Testis (tissue), 3 donors: ENCODE measurements around the gene CCNO. TPM values are rescaled to one million over a fixed set of nuclear protein-coding genes. Genes with fewer than 3 reads are reported as not detected.
A peak's percentile ranks its signal among the peaks of the same experiment; 100 is the strongest.

ENCODE experiments used
- DNase-seq: peaks from one replicate; pipeline ENCODE4 v3.0.0-alpha.2; 2019
- H3K27ac ChIP-seq, 2 donors: fragments of 200-600 bp; sonication (generic); one replicate each; pipeline ENCODE4 v1.5.1; 2019
- H3K27me3 ChIP-seq: fragments of 200-600 bp; sonication (generic); one replicate; pipeline ENCODE4 v1.5.1; 2019
- H3K36me3 ChIP-seq: fragments of 200-600 bp; sonication (generic); one replicate; pipeline ENCODE4 v1.5.1; 2017; ENCODE audit warnings: low read depth; ENCODE audit errors: missing control alignments
- H3K4me1 ChIP-seq: fragments of 200-600 bp; sonication (generic); one replicate; pipeline ENCODE4 v1.5.1; 2019
- H3K4me3 ChIP-seq, 2 donors: fragments of 200-600 bp; sonication (generic); one replicate each; pipeline ENCODE4 v1.5.1; 2017 to 2019
- H3K9me3 ChIP-seq: fragments of 200-600 bp; sonication (generic); one replicate; pipeline ENCODE4 v1.5.1; 2017
- POLR2A ChIP-seq: fragments of 450-650 bp; IDR thresholded peaks from one replicate; pipeline ENCODE4 v1.6.1; 2017; ENCODE audit warnings: antibody characterized with exemption, mild to moderate bottlenecking, moderate library complexity
- WGBS, 2 donors: methylation state at CpG; one replicate each; pipeline ENCODE4 v1.1.5; 2018; 5-methylcytosine and 5-hydroxymethylcytosine counted together
- intact Hi-C: fragments of 100-400 bp; cut with DNase I; formaldehyde crosslinking; loops from one replicate; pipeline ENCODE4 v1.15.1; 2023; ENCODE audit warnings: low total_unique reads
- polyA plus RNA-seq: library from polyadenylated mRNA; stranded (reverse); fragments of 350-450 nt; fragmentation: Illumina TruSeq; extraction: RNeasy Lipid Tissue Mini Kit (QIAGEN cat#74804); gene quantifications from one replicate; pipeline ENCODE4 v1.2.3, GENCODE V29; 2014; ENCODE audit warnings: low read depth, low replicate concordance; ENCODE audit not compliant: insufficient read depth
- total RNA-seq, 2 donors: library from RNA; depleted of rRNA; stranded (reverse); fragments of >200 nt; gene quantifications; one replicate each; pipeline ENCODE4 v1.2.3, GENCODE V29; 2016
- TF ChIP-seq, protein P1 (sequence below), 3 experiments: fragments of 450-650 bp in 2 of 3; fragments of 200-600 bp in 1 of 3; sonication (generic) in 1 of 3; IDR thresholded peaks; one replicate each; pipeline ENCODE4 v1.5.1; 2016 to 2019; ENCODE audit warnings: antibody characterized with exemption in 3 of 3, mild to moderate bottlenecking in 2 of 3, moderate library complexity in 1 of 3

CCNO gene
- total and polyA plus RNA-seq, 3 donors from 2014 or later = 13.8 to 19.9 (median 14.4) TPM

DNA sequence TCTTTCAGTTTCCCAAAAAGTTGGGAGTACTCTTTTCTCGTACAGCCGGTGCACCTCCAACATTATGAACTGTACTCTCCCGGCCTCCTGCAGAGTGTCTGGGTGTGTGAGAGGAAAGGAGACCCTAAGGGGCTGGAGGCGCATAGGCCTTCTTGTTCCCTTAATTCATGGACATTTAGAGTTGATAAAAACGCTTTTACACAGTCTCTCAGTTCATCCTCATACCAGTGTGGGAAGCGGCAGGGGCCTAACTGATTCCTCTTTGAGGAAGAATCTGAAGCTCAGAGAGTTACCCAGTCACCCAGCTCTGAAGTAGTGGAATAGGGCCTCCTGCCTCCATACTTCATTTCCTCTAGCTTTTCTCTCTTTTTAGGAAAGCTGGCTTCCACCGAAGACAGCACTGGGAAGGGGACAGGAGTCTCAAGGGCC is 9.6 kb downstream of the CCNO start:
- WGBS, 2 donors = 41 to 50% methylated on average over 7 of the region's 7 CpGs
- intact Hi-C loops = no loop called here

DNA sequence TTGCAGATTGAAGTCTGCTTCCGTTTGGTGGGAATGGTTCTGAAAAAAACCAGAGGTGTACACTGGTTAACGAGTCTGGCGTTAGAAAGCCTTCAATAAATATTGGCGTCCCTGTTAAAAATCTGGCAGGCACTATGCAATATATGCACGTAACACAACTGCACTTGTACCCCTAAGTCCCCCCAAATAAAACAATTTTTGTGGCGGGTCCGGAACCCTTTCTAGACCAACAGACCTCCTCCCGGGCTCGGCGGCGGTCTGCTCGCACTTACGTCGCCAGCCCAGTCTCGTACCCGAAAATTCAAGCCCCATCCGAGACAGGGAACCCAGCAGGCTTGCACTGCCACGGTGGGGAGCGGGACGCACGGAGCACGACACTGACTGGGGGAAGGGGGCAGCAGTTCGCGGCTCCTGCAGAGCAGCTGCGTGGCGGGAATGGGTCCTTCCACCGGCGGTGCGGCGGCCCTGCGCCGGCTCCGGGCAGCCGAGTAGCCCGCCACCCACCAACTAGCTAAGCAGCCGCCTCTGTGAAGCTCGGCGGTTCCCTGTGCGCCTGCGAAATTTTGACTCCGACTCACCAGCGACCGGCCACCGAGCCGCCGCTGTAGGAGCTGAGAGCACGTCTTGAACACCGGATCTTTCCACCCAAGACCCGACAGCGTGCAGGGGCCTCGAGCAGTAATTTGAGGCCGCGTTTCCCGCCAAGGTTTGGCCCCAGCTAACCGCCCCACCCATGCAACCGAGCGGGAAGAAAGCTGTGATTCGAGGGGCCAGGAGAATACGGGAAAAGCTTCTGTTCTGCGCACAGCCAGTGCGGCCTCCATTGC is 10.2 kb downstream of the CCNO start:
- 16 to 26% methylated on average over 25 to 49 of the region's 61 CpGs for WGBS, 2 donors
- H3K9me3 ChIP-seq = no peaks in the 10 kb centered on the region
- no peak overlapping the region for H3K27ac ChIP-seq
- intact Hi-C loops = no loop called here
- H3K4me3 ChIP-seq = no peak overlapping the region
- peaks cover 14% of the 10 kb centered on the region for H3K4me1 ChIP-seq
- DNase-seq = no peak
- no peak for TF ChIP-seq POLR2A
- TF ChIP-seq, protein P1, sequence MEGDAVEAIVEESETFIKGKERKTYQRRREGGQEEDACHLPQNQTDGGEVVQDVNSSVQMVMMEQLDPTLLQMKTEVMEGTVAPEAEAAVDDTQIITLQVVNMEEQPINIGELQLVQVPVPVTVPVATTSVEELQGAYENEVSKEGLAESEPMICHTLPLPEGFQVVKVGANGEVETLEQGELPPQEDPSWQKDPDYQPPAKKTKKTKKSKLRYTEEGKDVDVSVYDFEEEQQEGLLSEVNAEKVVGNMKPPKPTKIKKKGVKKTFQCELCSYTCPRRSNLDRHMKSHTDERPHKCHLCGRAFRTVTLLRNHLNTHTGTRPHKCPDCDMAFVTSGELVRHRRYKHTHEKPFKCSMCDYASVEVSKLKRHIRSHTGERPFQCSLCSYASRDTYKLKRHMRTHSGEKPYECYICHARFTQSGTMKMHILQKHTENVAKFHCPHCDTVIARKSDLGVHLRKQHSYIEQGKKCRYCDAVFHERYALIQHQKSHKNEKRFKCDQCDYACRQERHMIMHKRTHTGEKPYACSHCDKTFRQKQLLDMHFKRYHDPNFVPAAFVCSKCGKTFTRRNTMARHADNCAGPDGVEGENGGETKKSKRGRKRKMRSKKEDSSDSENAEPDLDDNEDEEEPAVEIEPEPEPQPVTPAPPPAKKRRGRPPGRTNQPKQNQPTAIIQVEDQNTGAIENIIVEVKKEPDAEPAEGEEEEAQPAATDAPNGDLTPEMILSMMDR (IDR thresholded peaks at IDR 0.05) = no peak
- H3K36me3 ChIP-seq = no peaks in the 10 kb centered on the region
- H3K27me3 ChIP-seq = no peaks in the 10 kb centered on the region

More for the DNA sequence above, 9.6 kb downstream of the CCNO start:
- Histone ChIP-seq H3K4me1 (peaks cover 14% of the 10 kb centered on the region), H3K27ac (no peak overlapping the region), H3K27me3 (no peaks in the 10 kb centered on the region), H3K4me3 (no peak overlapping the region), H3K36me3 (no peaks in the 10 kb centered on the region), H3K9me3 (no peaks in the 10 kb centered on the region)
- TF ChIP-seq, protein P1 (IDR thresholded peaks at IDR 0.05) = no peak
- TF ChIP-seq POLR2A = no peak
- DNase-seq = no peak

DNA sequence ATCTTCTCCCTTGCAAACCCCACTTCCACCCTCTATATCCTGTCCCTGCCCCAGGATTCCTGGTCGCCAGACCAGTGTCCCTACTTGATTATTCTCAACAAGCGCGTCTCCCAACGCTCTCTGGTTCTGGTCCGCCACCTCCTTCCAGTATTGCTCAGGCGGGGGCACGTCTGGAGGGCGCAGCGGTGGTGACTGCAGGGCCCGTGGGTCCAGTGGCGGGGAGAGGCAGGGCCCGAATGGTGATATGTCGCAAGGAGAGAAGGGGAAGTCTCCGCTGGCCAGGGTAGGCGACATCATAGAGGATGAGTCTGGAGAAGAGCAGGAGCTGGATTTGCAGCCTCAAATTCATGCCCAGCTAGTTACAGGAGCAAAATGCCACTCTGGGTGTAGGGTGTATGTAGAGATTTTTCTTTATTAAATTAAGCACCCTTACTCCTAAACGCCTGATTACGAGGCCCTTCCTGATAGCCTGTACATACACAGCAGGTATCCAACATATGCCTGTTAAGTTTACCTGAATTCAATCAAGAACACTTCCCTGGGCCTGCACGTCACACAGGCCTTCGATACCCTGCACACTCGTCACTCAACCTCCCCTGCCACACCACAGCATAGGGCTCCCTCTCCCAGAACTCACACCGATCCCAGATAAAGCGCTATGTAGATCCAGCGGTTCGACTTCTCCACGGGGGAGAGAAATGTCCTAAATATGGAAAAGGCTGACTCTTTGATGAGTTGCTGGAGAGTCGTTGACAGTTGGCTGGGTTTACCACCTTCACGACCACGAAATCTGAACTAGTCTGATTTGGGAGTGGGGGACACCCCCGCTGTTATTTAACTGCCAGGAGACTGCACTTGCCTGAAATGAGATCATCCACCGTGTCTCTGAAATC is 11.1 kb downstream of the CCNO start:
- H3K36me3 ChIP-seq = no peaks in the 10 kb centered on the region
- no peak overlapping the region for H3K27ac ChIP-seq
- H3K9me3 ChIP-seq = no peaks in the 10 kb centered on the region
- H3K4me1 ChIP-seq = peaks cover 9% of the 10 kb centered on the region
- intact Hi-C loops = no loop called here
- no peaks in the 10 kb centered on the region for H3K27me3 ChIP-seq
- no peak for TF ChIP-seq POLR2A
- TF ChIP-seq, protein P1 (IDR thresholded peaks at IDR 0.05) = no peak
- no peak overlapping the region for H3K4me3 ChIP-seq
- DNase-seq = no peak
- WGBS, 2 donors = 10 to 13% methylated on average over 30 of the region's 30 CpGs

DNA sequence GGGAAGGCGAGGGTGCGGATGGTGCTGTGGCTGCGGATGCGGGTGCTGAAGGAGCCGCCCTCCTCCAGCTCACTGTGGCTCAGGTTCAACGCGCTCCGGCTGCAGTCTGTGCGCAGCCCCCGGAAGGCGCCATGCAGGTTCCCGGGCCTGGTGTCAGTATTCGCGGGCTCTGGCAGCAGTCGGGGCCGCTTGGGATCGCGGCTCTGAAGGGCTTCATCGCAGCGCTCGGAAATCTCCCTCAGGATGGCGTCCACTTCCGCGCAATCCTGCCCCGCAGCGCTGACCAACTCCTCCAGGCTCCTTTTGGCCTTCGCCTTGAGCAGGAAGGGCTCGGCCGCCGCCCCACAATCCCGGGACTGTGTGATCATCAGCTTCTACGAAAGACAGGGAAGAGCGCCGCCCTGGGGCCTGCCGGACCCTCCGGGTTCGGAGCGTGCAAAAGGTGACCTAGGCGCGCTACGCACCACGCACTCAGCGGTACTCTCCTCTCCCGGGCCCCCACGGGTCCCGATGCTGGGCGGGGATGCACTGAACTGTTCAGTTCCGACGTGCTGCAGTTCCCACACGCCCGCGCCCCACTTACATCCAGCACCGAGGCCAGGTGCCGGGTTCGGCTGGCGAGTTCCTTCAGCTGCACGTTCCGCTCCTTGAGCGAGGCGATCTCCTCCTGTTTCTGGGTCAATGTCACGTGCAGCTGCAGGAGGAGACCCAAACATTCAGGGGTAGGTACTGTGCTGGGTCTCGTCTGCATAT is 12.8 kb downstream of the CCNO start:
- Histone ChIP-seq H3K36me3 (no peaks in the 10 kb centered on the region), H3K9me3 (no peaks in the 10 kb centered on the region), H3K4me3 (peak overlapping the region; percentile 29 to 54), H3K27ac (no peak overlapping the region), H3K27me3 (no peaks in the 10 kb centered on the region), H3K4me1 (peaks cover 5% of the 10 kb centered on the region)
- intact Hi-C loops = no loop called here
- WGBS, 2 donors = 3 to 9% methylated on average over 21 to 59 of the region's 62 CpGs
- DNase-seq = peak; percentile 30
- TF ChIP-seq, protein P1 (IDR thresholded peaks at IDR 0.05) = no peak
- no peak for TF ChIP-seq POLR2A
